ENCODE results near the gene FGFR4.

FGFR4 gene

GRCh38 chr5:177134697-177135225, 48.0 kb downstream of the FGFR4 start:
- TF ChIP-seq CTCF (conservative IDR thresholded peaks at IDR 0.05) (no peak), ZFX (IDR thresholded peaks at IDR 0.05) (no peak)
- H3K27ac ChIP-seq, result peak overlapping the region; percentile 99

GRCh38 chr5:177140312-177140711, 53.6 kb downstream of the FGFR4 start:
- TF ChIP-seq ZFX (IDR thresholded peaks at IDR 0.05) (no peak), CTCF (conservative IDR thresholded peaks at IDR 0.05) (no peak)
- no peak overlapping the region for H3K27ac ChIP-seq

- TF ChIP-seq CTCF (conservative IDR thresholded peaks at IDR 0.05), result no peak
- no peak for TF ChIP-seq ZFX (IDR thresholded peaks at IDR 0.05)
These were observed 54.8 kb downstream of the FGFR4 start for GRCh38 chr5:177141496-177141895.

DNA sequence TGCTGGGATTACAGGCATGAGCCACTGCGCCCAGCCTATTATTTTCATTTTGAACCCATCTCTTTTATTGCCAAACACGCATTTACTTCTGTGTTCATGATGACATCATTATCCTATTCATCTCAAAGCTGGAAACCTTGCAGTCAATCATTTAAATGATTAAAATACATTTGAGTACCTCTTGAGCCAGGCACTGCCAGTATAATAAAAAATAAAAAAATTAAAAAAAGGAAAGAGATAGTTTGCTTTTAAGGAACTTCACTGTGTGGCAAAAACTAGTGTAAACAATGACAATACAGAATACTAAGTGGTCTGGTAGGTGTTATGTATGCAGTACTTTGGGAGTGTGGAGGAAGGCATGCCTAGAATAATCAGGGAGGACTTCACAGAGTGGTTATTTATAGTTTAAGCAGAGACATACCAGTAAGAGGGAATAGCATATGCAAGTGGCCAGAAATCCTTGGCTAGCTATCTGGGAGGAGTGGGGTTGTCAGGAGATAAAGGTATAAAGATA, 55.4 kb downstream of the FGFR4 start:
- TF ChIP-seq ZFX (IDR thresholded peaks at IDR 0.05) (no peak), CTCF (conservative IDR thresholded peaks at IDR 0.05) (no peak)
- H3K27ac ChIP-seq, result no peak overlapping the region

More at GRCh38 chr5:177141496-177141895, 54.8 kb downstream of the FGFR4 start:
- no peak overlapping the region for H3K27ac ChIP-seq

- no peak overlapping the region for H3K27ac ChIP-seq
- TF ChIP-seq ZFX (IDR thresholded peaks at IDR 0.05) (no peak), CTCF (conservative IDR thresholded peaks at IDR 0.05) (no peak)
These were observed 56.1 kb downstream of the FGFR4 start for GRCh38 chr5:177142778-177143177.

DNA sequence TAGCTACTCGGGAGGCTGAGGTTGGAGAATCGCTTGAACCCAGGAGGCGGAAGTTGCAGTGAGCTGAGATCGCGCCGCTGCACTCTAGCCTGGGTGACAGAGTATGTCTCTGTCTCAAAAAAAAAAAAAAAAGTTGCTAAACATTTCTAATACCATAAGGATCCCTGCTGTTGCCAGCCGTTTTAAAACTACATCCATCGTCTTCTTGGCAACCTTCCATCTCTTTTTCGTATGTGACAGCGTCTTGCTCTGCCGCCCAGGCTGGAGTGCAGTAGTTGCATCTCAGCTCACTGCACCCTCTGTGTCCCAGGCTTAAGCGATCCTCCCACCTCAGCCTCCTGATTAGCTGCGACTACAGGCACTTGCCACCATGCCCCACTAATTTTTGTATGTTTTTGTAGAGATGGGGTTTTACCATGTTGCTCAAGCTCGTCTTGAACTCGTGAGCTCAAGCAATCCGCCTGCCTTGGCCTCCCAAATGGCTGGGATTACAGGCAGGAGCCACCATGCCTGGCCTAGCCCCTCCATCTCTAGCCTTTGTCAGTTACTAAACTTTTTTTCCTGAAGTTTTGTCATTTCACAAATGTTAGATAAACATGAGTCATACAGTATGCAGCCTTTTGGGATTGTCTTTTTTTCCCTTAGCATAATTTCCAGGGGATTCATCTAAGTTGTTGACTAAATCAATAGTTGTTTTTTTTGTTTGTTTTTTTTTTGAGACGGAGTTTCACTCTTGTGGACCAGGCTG, 60.4 kb downstream of the FGFR4 start:
- TF ChIP-seq CTCF (conservative IDR thresholded peaks at IDR 0.05) (no peak), ZFX (IDR thresholded peaks at IDR 0.05) (no peak)
- no peak overlapping the region for H3K27ac ChIP-seq

Data from C4-2B (cell line).